Islet of Langerhans (tissue), 1 donor: ENCODE data around the gene ZNF408.

ENCODE experiments used
- FAIRE-seq: peaks from one replicate; lab custom pipeline; 2011; peaks lifted over from hg19 to GRCh38; lab: Jason Lieb, UNC

The ZNF408 gene

DNA sequence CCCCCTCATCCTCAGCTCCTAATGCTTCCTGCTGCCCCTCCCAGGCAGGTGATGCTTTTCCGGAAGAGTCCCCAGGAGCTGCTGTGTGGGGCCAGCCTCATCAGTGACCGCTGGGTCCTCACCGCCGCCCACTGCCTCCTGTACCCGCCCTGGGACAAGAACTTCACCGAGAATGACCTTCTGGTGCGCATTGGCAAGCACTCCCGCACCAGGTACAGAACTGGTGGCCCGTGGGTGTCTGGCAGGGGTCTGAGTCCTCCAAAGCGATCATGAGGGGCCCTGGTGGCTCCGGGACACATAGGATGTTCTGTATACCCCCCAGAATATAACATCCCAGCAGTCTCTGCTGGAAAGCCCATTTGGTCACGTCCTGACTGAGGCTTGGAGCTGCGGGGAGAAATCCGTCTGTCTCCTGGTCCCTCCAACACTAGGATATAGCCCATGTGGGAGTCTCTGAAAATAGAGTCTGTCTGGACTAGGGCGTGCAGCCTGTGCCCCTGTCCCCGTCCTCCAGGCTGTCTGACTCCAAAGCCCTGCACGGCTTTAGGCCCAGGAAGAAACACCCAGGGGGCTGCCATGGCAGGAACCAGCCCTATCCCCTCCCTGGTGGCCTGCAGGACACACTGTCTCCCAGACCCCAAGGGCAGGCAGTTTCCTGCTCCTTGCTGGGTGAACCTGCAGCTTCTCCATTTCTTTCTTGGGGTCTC, 27.3 kb downstream of the ZNF408 start:
- no peak for FAIRE-seq

DNA sequence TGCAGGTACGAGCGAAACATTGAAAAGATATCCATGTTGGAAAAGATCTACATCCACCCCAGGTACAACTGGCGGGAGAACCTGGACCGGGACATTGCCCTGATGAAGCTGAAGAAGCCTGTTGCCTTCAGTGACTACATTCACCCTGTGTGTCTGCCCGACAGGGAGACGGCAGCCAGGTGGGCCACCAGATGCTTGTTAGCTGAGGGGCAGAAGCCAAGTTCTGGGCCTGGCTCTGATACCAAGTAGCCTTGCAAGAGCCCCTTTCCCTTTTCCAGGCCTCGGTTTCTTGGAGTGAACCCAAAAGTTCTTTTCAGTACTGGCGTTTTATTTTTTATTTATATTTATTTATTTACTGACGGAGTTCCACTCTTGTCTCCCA, 27.8 kb downstream of the ZNF408 start:
- FAIRE-seq: no peak

DNA sequence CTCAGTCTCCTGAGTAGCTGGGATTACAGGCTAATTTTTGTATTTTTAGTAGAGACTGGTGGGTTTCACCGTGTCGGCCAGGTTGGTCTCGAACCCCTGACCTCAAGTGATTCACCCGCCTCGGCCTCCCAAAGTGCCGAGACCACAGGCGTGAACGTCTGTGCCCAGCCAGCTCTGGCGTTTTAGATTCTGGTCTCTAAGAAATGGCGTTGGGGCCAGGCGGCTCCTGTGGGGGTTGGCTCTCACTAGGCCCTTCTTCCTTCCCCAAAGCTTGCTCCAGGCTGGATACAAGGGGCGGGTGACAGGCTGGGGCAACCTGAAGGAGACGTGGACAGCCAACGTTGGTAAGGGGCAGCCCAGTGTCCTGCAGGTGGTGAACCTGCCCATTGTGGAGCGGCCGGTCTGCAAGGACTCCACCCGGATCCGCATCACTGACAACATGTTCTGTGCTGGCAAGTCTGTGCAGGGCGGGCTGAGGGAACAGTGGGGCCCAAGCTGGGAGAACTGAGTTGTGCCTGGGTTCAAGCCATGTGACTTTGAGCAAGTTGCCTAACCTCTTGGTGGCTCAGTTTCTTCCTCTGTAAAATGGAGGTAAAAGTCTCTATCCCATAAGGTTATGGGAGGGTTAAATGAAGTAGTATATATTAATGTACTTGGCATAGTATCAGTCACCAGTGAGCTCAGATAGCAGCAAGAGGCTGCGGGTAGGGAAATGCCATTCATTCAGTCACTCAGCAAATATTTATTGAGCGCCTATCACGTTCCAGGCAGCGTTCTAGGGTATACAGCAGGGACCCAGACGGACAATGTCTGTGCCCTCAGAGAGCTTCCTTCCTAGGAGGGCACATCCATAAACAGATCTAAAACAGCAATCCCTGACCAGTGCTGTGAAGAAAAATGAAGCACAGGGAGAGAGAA, 28.5 kb downstream of the ZNF408 start:
- FAIRE-seq: no peak

DNA sequence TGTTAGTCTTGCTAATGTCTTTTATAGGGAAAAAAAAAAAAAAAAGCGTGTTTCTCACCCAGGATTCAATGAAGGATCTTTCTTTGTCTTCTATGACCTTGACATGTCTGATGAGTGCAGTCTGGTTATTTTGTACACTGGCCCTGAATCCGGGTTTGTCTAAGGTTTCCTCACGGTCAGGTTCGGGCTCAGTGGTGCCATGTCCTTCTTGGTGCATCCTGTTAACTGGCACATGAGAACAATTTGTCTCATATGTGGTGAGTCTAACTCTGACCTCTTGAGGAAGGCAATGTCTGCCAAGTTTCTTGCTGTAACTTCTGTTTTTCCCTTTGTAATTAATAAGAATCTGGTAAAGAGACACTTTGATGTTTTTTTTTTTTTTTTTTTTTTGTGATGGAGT, 30.7 kb downstream of the ZNF408 start:
- no peak for FAIRE-seq

DNA sequence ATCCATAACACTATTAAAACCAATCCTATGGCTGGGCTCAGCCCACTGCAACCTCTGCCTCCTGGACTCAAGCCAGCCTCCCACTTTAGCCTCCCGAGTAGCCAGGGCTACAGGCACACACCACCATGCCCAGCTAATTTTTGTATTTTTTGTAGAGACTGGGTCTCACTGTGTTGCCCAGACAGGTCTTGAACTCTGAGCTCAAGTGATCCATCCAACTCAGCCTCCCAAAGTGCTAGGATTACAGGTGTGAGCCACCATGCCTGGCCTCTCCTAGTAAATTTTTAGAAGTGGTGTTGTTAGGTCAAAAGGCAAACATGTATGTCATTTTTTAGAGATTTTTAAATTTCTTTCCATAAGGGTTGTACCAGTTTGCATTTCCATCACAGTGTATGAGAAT, 32.4 kb downstream of the ZNF408 start:
- no peak for FAIRE-seq

DNA sequence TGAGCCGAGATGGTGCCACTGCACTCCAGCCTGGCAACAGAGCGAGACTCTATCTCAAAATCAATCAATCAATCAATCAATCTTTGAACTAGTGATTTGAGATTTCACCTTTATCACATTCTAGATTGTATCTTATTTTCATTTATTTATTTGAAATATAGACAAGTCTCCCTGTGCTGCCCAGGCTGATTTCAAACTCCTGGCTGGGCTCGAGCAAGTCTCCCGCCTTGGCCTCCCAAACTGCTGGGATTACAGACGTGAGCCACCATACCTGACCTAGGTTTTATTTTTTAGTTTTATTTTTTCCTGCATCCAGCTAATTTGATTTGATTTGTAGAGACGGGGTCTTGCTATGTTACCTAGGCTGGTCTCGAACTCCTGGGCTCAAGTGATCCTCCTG, 35.3 kb downstream of the ZNF408 start:
- FAIRE-seq: no peak

DNA sequence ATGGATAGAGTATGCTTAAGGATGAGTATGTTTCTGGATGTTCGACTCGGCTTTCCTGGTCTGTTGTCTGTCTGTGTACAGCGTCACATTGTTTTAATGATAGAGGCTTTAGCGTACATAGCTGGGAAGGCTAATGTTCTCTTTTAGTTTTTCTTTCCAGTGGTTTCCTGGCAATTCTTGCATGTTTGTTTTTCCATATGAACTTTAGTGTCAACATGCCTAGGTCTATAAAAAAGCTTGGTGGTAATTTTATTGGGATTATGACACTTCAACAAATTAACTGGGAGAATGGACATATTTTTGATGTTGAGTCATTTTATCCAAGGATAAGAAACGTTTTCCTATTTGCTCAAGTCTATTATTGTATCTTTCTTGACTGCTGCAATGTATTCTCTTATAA, 35.8 kb downstream of the ZNF408 start:
- peak; percentile 24 for FAIRE-seq

DNA sequence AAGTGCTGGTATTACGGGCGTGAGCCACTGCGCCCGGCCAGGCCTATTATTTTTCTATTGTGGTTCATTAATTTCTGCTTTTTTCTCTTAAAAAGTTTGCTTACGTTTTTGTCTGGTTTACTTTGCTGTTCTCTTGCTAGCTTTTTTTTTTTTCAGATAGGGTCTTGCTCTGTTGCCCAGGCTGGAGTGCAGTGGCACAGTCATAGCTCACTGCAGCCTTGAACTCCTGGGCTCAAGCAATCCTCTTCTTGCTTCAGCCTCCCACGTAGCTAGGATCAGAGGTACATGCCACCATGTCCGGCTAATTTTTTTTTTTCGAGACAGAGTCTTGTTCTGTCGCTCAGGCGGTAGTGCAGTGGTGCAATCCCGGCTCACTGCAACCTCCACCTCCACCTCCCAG, 36.9 kb downstream of the ZNF408 start:
- FAIRE-seq: no peak

DNA sequence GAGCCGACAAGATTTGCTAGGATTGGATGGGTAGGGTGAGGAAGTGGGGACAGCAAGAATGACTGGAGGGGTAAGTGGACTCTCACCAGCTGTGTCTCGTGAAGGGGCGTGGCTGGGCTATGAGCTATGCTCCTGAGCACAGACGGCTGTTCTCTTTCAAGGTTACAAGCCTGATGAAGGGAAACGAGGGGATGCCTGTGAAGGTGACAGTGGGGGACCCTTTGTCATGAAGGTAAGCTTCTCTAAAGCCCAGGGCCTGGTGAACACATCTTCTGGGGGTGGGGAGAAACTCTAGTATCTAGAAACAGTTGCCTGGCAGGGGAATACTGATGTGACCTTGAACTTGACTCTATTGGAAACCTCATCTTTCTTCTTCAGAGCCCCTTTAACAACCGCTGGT, 38.1 kb downstream of the ZNF408 start:
- no peak for FAIRE-seq

DNA sequence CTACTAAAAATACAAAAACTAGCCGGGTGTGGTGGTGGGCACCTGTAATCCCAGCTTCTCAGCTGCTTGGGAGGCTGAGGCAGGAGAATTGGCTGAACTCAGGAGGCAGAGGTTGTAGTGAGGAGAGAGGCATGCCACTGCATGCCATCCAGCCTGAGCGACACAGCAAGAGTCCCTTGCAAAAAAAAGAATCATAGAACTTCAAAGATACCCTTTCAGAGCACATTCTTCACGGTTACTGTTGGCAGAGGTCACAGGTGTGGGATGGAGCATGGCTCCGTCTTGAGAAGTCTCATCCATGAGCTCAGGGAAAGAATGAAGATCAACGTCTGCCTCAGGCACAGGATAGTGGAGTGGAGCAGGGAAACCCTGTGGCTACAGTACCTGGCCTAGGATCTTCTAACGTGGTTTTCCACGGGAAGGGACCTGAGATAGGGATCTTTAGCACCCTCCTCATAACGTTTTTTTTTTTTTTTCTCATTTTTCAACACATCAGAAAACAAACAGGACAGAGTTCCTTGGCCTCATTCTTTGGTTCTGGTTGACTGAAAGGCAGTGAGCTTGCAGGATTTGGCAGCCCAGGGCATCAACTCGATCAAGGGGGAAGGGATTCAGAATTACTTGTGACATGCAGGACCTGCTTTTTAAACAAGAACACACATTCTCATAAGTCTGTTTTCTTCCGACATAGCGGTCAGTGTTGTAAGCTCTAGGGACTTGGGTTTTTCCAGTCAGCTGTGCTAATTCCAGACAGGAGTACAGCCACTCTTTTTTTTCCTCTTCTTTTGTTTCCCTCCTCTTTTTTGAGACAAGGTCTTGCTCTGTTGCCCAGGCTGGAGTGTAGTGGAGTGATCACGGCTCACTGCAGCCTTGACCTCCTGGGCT, 41.0 kb downstream of the ZNF408 start:
- FAIRE-seq: no peak

DNA sequence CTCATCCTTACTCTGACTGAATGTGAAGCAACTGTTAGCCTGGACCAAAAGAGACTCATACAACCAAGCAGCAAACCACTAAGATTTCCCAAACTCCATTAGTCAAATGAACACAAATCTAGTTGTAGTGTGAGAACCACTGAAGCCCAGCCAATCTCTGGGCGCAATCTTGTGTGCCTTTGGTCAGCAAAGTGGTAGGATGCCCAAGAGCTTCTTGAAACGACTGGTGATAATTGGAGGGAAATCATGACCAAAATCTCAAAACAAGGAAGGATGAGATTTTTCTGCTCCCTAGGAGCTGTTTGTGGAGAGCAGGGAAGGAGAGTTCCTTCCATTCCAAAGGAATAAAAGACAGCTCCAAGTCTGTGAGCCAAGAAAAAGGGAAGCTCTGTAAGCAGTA, 42.2 kb downstream of the ZNF408 start:
- FAIRE-seq: no peak

DNA sequence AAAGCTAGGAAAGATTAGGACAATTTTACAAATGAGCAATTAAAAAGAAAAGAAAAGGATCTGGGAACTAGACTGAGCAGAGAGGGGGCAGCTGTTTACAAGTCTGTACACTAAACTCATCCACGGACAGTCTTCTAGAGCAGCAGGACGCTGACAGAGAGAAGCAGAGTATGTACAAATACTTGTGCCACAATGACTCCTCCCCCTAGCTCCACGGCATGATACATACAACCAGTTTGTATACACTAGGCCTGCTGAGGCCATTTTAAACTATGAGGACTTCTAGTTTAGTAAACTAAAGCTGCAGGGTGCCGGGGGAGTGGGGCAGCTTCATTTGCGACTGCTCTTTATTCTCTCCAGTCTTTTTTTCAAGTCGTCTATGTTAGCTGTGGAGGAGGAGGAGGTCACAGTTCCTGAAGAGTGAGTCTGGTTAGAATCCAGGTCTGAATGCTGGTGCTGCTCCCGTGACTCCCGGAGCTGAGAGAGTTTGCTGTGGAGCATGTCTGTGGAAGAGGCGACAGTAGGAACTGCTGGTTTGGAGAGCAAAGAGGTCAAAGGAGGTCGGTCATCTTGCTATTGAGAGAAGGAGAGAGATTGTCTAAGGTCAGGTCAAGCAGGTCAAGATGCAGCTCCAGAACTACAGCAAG, 43.0 kb downstream of the ZNF408 start:
- no peak for FAIRE-seq

DNA sequence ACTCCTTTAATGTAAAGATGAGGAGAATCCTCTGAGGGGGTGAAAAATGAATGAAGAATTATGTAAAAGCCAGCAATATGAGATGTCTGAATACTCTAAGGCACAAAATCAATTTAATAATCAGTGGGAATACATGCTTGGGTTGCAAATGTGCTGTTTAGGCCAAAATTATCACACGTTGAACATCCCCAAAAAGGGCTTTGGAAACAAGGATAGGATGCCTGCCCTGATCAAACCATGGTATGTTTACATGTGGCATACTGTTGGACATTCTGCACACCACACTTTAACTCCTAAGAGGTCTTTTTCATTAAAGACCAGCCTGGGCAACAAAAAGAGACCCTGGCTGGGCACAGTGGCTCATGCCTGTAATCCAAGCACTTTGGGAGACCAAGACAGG, 44.5 kb downstream of the ZNF408 start:
- FAIRE-seq: no peak

DNA sequence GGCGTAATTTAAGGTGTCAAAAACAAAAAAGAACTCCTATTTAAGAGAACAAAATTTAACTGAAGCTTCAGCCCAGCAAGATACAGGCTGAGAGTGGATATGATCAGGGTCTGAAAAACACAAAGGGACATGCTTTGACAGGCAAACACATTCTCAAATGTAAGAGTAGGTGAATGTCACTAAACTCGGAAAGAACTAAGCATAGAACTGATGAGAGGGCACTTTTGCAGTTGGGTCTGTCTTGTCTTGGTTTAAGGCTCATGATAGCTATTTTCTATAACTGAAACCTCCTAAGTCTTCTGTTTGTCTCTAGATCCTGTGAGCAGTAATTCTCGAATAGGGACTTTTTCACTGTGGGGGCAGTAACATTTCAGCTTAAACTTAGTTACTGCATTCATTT, 45.2 kb downstream of the ZNF408 start:
- FAIRE-seq: no peak

DNA sequence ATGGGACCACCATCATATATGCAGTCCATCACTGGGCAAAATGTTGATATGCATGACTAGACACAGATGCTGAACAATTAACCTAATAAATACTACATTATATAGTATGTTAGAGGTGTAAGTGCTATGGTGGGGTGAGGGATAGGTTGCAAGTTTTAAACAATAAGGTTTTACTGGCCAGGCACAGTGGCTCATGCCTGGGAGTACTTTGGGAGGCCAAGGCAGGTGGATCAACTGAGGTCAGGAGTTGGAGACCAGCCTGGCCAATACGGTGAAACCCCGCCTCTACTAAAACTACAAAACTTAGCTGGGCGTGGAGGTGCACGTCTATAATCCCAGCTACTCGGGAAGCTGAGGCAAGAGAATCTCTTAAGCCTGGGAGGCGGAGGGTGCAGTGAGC, 46.3 kb downstream of the ZNF408 start:
- FAIRE-seq: no peak
